GM19467 (cell line): ENCODE data around the gene LMO1.

Experiments
- ATAC-seq: cut with Tn5 transposase; IDR thresholded peaks from one replicate; pipeline ENCODE4 v1.9.1; 2021; ENCODE audit warnings: mild to moderate bottlenecking, moderate library complexity; ENCODE audit not compliant: unreplicated experiment

The LMO1 gene

GRCh38 chr11:8207080-8208000 lies 56.3 kb downstream of the LMO1 start:
- ATAC-seq: no peak

- no peak for ATAC-seq
Measured at GRCh38 chr11:8206251-8207079, 57.2 kb downstream of the LMO1 start.

DNA sequence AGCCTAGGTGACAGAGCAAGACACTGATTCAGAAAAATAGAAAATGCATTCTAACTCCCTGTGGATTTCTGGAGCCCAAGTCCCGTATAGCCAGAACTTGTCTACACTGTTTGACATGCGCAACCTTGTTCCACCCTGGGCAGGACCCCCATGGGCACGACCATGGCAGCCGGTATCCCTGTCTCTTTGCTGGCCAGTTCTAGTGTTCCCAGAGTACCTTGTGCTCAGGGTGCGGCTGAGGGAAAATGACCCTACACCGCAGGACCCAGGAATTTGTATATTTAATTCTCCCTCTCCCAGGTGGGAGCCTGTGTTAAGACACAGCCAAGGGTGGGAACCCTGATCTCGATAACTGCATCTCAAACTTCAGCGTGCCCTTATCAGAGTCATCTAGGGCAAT lies 58.1 kb downstream of the LMO1 start:
- no peak for ATAC-seq

GRCh38 chr11:8204596-8204995 lies 59.1 kb downstream of the LMO1 start:
- no peak for ATAC-seq

GRCh38 chr11:8204025-8204424 lies 59.7 kb downstream of the LMO1 start:
- no peak for ATAC-seq

DNA sequence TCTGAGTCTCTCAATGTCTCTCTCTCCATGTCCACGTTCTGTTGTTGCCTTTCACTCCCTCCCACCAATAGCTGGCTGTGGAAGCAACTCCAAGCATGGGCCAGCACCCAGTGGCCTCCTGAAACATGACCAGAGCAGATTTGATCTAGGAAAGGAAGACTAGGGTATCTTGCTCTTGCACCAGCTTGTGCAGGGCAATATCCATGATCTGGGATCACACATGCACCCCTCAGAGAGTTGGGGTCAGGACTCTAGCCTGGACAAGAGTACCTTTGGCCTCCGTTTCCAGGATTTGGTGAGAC lies 60.3 kb downstream of the LMO1 start:
- no peak for ATAC-seq

DNA sequence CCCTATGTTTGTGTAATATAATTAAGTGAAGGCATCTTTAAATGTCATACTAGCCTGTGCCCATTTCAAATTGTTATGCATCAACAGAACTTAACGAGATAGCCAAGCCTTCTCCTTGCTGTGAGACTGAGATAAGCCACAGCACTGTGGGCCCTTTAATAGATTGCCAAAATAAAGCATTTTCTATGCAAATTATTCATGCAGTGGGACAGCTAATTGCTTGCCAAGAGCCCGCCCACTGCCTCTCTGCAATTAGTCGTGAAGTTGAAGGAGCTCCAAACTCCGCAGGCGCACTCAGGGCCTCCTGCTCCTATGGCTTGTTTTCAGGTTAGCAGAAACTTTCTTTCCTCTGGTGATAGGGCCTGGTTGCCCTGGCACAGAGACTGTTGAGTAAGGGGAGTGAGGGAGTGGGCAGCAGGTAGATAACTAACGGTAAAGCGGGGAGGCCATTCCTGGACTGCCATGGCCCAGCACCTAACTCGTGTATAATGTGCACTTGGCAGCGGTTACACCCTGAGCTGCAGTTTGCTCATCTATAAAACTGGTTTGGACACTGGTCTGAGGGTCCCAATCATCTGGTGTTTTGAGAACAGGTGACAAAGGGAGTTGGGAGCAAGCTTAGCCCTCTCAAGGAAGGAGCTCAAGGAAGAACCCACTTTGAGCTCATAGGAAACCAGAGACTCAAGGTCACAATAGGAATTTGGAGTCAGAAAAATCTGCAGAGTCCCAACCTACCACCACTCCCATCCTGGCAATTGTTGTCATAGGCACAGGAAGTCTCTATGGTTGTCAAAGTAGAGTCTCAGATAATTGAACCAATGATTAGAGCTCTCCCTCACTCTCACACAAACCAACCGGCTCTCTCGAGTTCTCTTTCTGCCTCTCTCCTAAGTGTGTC lies 60.9 kb downstream of the LMO1 start:
- no peak for ATAC-seq

GRCh38 chr11:8201644-8202365 lies 61.9 kb downstream of the LMO1 start:
- ATAC-seq: no peak

DNA sequence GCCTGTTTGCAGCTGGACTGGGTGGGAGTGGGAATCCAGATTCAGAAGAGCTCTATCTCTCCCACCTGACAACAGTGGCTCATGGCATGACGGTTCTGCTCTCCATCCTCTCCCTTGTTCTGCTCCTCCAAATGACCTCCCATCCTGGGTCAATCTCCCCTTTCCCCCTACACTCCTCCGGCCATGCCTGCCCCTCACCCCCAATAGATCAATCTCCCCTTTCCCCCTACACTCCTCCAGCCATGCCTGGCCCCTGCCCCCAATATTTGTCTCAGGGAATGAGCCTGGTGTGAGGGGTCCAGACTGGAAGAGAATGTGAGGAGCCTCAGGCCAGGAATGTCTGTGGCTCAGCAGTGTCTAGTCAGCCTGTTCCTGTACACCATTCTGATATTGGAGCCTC lies 64.0 kb downstream of the LMO1 start:
- no peak for ATAC-seq

DNA sequence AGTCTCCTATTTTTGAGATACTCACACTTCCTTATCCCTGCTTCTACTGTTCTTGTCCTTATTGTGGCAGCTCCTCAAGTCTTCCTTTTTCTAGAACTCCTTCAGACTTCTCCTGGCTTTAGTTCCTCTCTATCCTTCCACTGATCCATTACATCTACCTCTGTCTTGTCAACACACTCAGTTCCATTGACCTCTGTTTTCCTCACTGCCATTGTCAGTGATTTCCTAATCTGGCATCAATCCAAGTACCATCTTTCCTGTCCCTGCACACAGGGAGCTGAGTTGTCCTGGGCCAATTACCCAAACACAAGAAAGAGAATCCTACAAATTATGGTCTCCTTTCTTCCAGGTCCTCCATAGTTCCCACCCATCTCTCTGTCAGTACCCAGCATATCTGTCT lies 66.9 kb downstream of the LMO1 start:
- no peak for ATAC-seq

- ATAC-seq: no peak
Measured at GRCh38 chr11:8194956-8195355, 68.7 kb downstream of the LMO1 start.

- ATAC-seq: no peak
Measured at GRCh38 chr11:8192896-8193209, 70.8 kb downstream of the LMO1 start.

GRCh38 chr11:8192016-8192895 lies 71.4 kb downstream of the LMO1 start:
- ATAC-seq: no peak

- no peak for ATAC-seq
Measured at GRCh38 chr11:8190431-8190830, 73.2 kb downstream of the LMO1 start.

GRCh38 chr11:8186429-8186828 lies 77.2 kb downstream of the LMO1 start:
- no peak for ATAC-seq

DNA sequence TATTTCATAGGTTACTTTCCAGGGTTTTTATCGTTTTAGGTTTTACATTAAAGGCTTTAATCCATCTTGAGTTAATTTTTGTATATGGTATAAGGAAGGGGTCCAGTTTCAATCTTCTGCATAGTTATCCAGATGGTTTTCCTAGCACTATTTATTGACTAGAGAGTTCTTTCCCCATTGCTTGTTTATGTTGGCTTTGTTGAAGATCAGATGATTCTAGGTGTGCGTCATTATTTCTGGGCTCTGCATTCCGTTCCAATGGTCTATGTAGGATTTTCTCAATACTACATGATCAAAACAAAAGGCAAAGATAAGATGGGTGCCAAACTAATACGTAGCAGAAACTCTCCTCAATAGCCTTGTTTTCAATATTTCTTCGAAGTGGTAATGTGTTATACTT lies 80.6 kb downstream of the LMO1 start:
- ATAC-seq: no peak

DNA sequence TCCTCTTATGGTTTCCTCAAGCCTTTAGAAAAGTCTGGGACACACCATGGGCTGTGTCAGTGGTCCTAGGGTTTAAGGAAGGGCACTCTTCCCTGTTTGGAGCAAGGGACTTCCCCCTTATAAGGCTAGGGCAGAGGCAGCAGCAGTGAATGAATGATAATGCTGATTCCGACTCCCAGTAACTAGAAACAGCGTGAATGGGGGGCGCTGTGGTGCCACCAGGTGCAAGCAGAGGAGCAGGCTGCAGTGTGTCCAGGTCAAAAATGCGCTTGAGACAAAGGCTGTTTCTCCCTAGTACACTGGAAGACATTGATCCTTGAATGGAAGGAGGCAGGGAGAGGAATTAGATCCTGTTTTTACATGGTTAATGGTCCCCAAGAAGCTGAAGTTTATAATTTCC lies 83.2 kb downstream of the LMO1 start:
- ATAC-seq: no peak

- ATAC-seq: no peak
Measured at GRCh38 chr11:8178297-8178696, 85.4 kb downstream of the LMO1 start.

DNA sequence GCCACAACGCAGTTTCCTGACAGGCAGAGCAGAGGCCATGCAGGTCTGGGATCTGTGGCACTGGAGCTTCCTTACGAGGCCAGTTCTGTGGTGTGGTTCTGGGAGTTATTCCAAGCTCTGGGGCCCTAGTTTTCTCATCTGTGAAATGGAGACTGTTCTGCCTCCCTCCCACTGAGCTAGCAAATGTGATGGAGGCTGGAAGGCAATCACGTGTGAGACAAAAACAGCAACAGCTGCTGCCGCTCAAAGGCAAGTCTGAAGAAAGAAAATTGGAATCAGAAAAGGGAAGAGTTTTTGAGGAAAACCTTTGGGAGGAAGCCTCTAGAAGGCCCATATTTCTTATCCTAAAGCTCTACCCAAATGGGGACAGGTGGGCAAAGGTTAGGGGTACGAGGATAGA lies 86.5 kb downstream of the LMO1 start:
- ATAC-seq: no peak
